H1 (cell line): ENCODE data around the gene PCAT7. TPM values are rescaled to one million over a fixed set of nuclear protein-coding genes. Genes with fewer than 3 reads are reported as not detected.

ENCODE experiments used
- CTCF ChIA-PET: fragments of 300-600 bp; sonication (Branson Sonifier 250); formaldehyde crosslinking; loops from one replicate; lab custom pipeline; 2021; ENCODE audit not compliant: partially characterized antibody; lab: Charles Lee
- POLR2A ChIA-PET: fragments of 300-600 bp; sonication (Branson Sonifier 250); formaldehyde crosslinking; loops from one replicate; lab custom pipeline; 2021; ENCODE audit warnings: inconsistent platforms; ENCODE audit not compliant: partially characterized antibody; lab: Charles Lee
- DNase-seq, 2 experiments: peaks; one replicate each; pipeline versions ENCODE4 v3.0.0 to v3.0.0-alpha.2; 2010 to 2022; ENCODE audit warnings: low spot score in 2 of 2, low read depth in 1 of 2, mixed read lengths in 1 of 2
- FAIRE-seq: peaks from 2 replicates; lab custom pipeline; 2011; peaks lifted over from hg19 to GRCh38; lab: Jason Lieb, UNC
- H2AFZ ChIP-seq: 2 replicates; pipeline ENCODE4 v1.8.1; 2012; ENCODE audit warnings: low read length, inconsistent platforms
- H2AK5ac ChIP-seq: 2 replicates; pipeline ENCODE4 v1.6.1; 2013; ENCODE audit warnings: low read depth, low read length
- H2BK120ac ChIP-seq: replicated peaks from 2 replicates; pipeline ENCODE3; 2013; ENCODE audit warnings: low read depth, low read length, inconsistent platforms
- H2BK12ac ChIP-seq: 2 replicates; pipeline ENCODE4 v1.6.1; 2013; ENCODE audit warnings: low read depth, low read length
- H2BK15ac ChIP-seq: 2 replicates; pipeline ENCODE4 v1.6.1; 2013; ENCODE audit warnings: low read length
- H2BK20ac ChIP-seq: 2 replicates; pipeline ENCODE4 v1.6.1; 2013; ENCODE audit warnings: low read length
- H2BK5ac ChIP-seq: 2 replicates; pipeline ENCODE4 v1.6.1; 2013; ENCODE audit warnings: low read depth, low read length
- H3K14ac ChIP-seq: 2 replicates; pipeline ENCODE4 v1.6.1; 2013; ENCODE audit warnings: inconsistent platforms; ENCODE audit not compliant: insufficient read length
- H3K18ac ChIP-seq: 2 replicates; pipeline ENCODE4 v1.6.1; 2013; ENCODE audit warnings: low read length; ENCODE audit errors: extremely low read depth
- H3K23ac ChIP-seq: 2 replicates; pipeline ENCODE4 v1.6.1; 2013; ENCODE audit warnings: inconsistent platforms; ENCODE audit not compliant: insufficient read length
- H3K23me2 ChIP-seq: 2 replicates; pipeline ENCODE4 v1.6.1; 2013; ENCODE audit warnings: low read depth, low read length
- H3K27ac ChIP-seq: 2 replicates; pipeline ENCODE4 v1.6.1; 2011; ENCODE audit warnings: low read depth, low read length, inconsistent platforms
- H3K27me3 ChIP-seq, 4 experiments: replicated peaks in 1 of 4; 1 replicate in 1 of 4; 2 replicates in 3 of 4; pipeline versions ENCODE4 v1.6.1 to v1.8.1; 2011 to 2013; ENCODE audit warnings: low read length in 3 of 4, mild to moderate bottlenecking in 3 of 4, inconsistent platforms in 2 of 4, mixed read lengths in 2 of 4, moderate library complexity in 1 of 4; ENCODE audit not compliant: control insufficient read depth in 3 of 4, insufficient read depth in 3 of 4; ENCODE audit errors: extremely low read depth in 1 of 4
- H3K36me3 ChIP-seq, 4 experiments: 2 replicates each; pipeline versions ENCODE4 v1.6.1 to v1.8.1; 2011 to 2013; ENCODE audit warnings: mild to moderate bottlenecking in 4 of 4, low read length in 3 of 4, moderate library complexity in 2 of 4, control low read depth in 1 of 4, inconsistent platforms in 1 of 4; ENCODE audit not compliant: insufficient read depth in 4 of 4, control insufficient read depth in 2 of 4
- H3K4ac ChIP-seq: replicated peaks from 2 replicates; pipeline ENCODE3; 2013; ENCODE audit warnings: low read length, low read depth, mixed read lengths, inconsistent platforms; ENCODE audit not compliant: insufficient read length
- H3K4me1 ChIP-seq, 4 experiments: replicated peaks in 1 of 4; 1 replicate in 1 of 4; 2 replicates in 3 of 4; pipeline versions ENCODE4 v1.6.1 to v1.8.1; 2011 to 2013; ENCODE audit warnings: low read length in 3 of 4, inconsistent platforms in 2 of 4, mixed read lengths in 1 of 4; ENCODE audit not compliant: insufficient read depth in 4 of 4, control insufficient read depth in 3 of 4
- H3K4me2 ChIP-seq, 2 experiments: 2 replicates each; pipeline versions ENCODE4 v1.6.1 to v1.8.1; 2011 to 2013; ENCODE audit warnings: low read depth in 2 of 2, low read length in 2 of 2, control low read depth in 1 of 2, inconsistent platforms in 1 of 2, mild to moderate bottlenecking in 1 of 2; ENCODE audit not compliant: insufficient read depth in 1 of 2
- H3K4me3 ChIP-seq, 4 experiments: fragments of 200-600, 300-600 bp in 1 of 4; sonication (generic), shearing (Covaris generic), sonication (Bioruptor Twin) in 1 of 4; 2 replicates each; pipeline versions ENCODE4 v1.5.1 to v1.8.1; 2011 to 2016; ENCODE audit warnings: low read length in 4 of 4, low read depth in 3 of 4, control low read depth in 2 of 4, inconsistent platforms in 2 of 4, mild to moderate bottlenecking in 2 of 4, mixed read lengths in 1 of 4, moderate library complexity in 1 of 4; ENCODE audit not compliant: insufficient read depth in 2 of 4; ENCODE audit errors: extremely low read depth in 1 of 4
- H3K56ac ChIP-seq: replicated peaks from 2 replicates; pipeline ENCODE3; 2013; ENCODE audit warnings: low read depth, mild to moderate bottlenecking, mixed read lengths, low read length, inconsistent platforms; ENCODE audit not compliant: insufficient read length
- H3K79me1 ChIP-seq: 2 replicates; pipeline ENCODE4 v1.6.1; 2013; ENCODE audit warnings: low read depth, low read length, control low read depth
- H3K79me2 ChIP-seq, 2 experiments: 2 replicates each; pipeline versions ENCODE4 v1.6.1 to v1.8.1; 2012 to 2013; ENCODE audit warnings: low read length in 2 of 2, mild to moderate bottlenecking in 2 of 2, inconsistent platforms in 1 of 2; ENCODE audit not compliant: insufficient read depth in 2 of 2, control insufficient read depth in 1 of 2
- H3K9ac ChIP-seq, 4 experiments: replicated peaks in 1 of 4; 1 replicate in 1 of 4; 2 replicates in 3 of 4; pipeline versions ENCODE4 v1.6.1 to v1.8.1; 2011 to 2013; ENCODE audit warnings: low read depth in 3 of 4, low read length in 3 of 4, control low read depth in 2 of 4, mild to moderate bottlenecking in 2 of 4, moderate library complexity in 2 of 4, inconsistent platforms in 1 of 4; ENCODE audit errors: extremely low read depth in 1 of 4
- H3K9me3 ChIP-seq, 2 experiments: 2 replicates each; pipeline versions ENCODE4 v1.6.1 to v1.8.1; 2012 to 2013; ENCODE audit warnings: mild to moderate bottlenecking in 2 of 2, moderate library complexity in 2 of 2, control low read depth in 1 of 2, inconsistent platforms in 1 of 2, low read depth in 1 of 2, low read length in 1 of 2, mixed read lengths in 1 of 2; ENCODE audit not compliant: insufficient read depth in 2 of 2
- H4K20me1 ChIP-seq, 2 experiments: replicated peaks in 1 of 2; 2 replicates each; pipeline versions ENCODE3 to v1.8.1; 2011 to 2013; ENCODE audit warnings: inconsistent platforms in 2 of 2, low read length in 2 of 2, mild to moderate bottlenecking in 1 of 2; ENCODE audit not compliant: insufficient read depth in 2 of 2, control insufficient read depth in 1 of 2
- H4K5ac ChIP-seq: 2 replicates; pipeline ENCODE4 v1.6.1; 2013; ENCODE audit warnings: low read length, low read depth, mixed read lengths, inconsistent platforms; ENCODE audit not compliant: insufficient read length
- H4K8ac ChIP-seq: 2 replicates; pipeline ENCODE4 v1.8.0; 2013; ENCODE audit warnings: mild to moderate bottlenecking, moderate library complexity, low read length, inconsistent platforms; ENCODE audit not compliant: insufficient read depth; ENCODE audit errors: extremely low read depth
- H4K91ac ChIP-seq: replicated peaks from 2 replicates; pipeline ENCODE3; 2013; ENCODE audit warnings: low read length, mixed read lengths, inconsistent platforms; ENCODE audit not compliant: insufficient read length
- ATF3 ChIP-seq: IDR thresholded peaks from 2 replicates; pipeline ENCODE4 v1.6.1; 2011; ENCODE audit warnings: low read depth, mild to moderate bottlenecking, low read length; ENCODE audit not compliant: insufficient read depth
- BRCA1 ChIP-seq: IDR thresholded peaks from 2 replicates; pipeline ENCODE4 v1.6.1; 2012; ENCODE audit warnings: low read depth, low read length, improper control_type of control experiment
- CBX5 ChIP-seq: fragments of 300-800, 300-1000 bp; sonication (generic); IDR thresholded peaks from 2 replicates; pipeline ENCODE4 v1.7.1; 2016; ENCODE audit warnings: antibody characterized with exemption, low read length, low read depth
- CEBPB ChIP-seq: IDR thresholded peaks from 2 replicates; pipeline ENCODE4 v1.6.1; 2012; ENCODE audit warnings: low read depth, low read length
- EGR1 ChIP-seq: IDR thresholded peaks from 2 replicates; pipeline ENCODE4 v1.6.1; 2011; ENCODE audit warnings: low read depth, low read length, borderline replicate concordance
- FOSL1 ChIP-seq: IDR thresholded peaks from 2 replicates; pipeline ENCODE4 v1.6.1; 2011; ENCODE audit warnings: mild to moderate bottlenecking, low read depth, low read length, moderate library complexity; ENCODE audit not compliant: insufficient read depth
- GABPA ChIP-seq: IDR thresholded peaks from 2 replicates; pipeline ENCODE4 v1.6.1; 2011; ENCODE audit warnings: mild to moderate bottlenecking, low read length, moderate library complexity, borderline replicate concordance; ENCODE audit not compliant: insufficient read depth
- JUN ChIP-seq: IDR thresholded peaks from 2 replicates; pipeline ENCODE4 v1.6.1; 2011; ENCODE audit warnings: low read depth, mild to moderate bottlenecking, improper control_type of control experiment, low read length
- RAD21 ChIP-seq, 2 experiments: IDR thresholded peaks in 1 of 2; conservative IDR thresholded peaks in 1 of 2; 2 replicates each; pipeline ENCODE4 v1.6.1; 2011; ENCODE audit warnings: low read depth in 2 of 2, low read length in 2 of 2, improper control_type of control experiment in 1 of 2, inconsistent platforms in 1 of 2, mild to moderate bottlenecking in 1 of 2, moderate library complexity in 1 of 2
- SIRT6 ChIP-seq: IDR thresholded peaks from one replicate; pipeline ENCODE4 v1.7.1; 2012; ENCODE audit warnings: low read length, inconsistent platforms
- SUZ12 ChIP-seq: fragments of 200-600 bp; sonication (generic); IDR thresholded peaks from 2 replicates; pipeline ENCODE4 v1.6.1; 2012; ENCODE audit warnings: mild to moderate bottlenecking, inconsistent platforms, low read length, moderate library complexity, mixed read lengths
- TCF12 ChIP-seq: IDR thresholded peaks from 2 replicates; pipeline ENCODE4 v1.6.1; 2011; ENCODE audit warnings: low read depth, mild to moderate bottlenecking, low read length
- ZNF274 ChIP-seq: IDR thresholded peaks from 2 replicates; pipeline ENCODE4 v1.7.0; 2012; ENCODE audit warnings: low read length, borderline replicate concordance; ENCODE audit errors: extremely low read depth
- WGBS, 2 experiments: shearing (Covaris generic) in 1 of 2; methylation state at CpG; one replicate each; pipeline versions ENCODE4 v1.1.6 to v1.1.7; 2013 to 2015; ENCODE audit warnings: low lambda C conversion rate in 2 of 2, mixed read lengths in 2 of 2, inconsistent platforms in 1 of 2, low coverage in 1 of 2, missing lambda C conversion rate in 1 of 2; ENCODE audit not compliant: insufficient replicate concordance in 2 of 2, insufficient coverage in 1 of 2, insufficient read length in 1 of 2; ENCODE audit errors: extremely low coverage in 1 of 2, missing lambda C conversion rate in 1 of 2; 5-methylcytosine and 5-hydroxymethylcytosine counted together
- polyA plus RNA-seq, 7 experiments: library from polyadenylated mRNA; depleted of rRNA in 3 of 7; stranded (reverse) in 5 of 7; unstranded in 2 of 7; fragments of >200 nt in 5 of 7; fragments of 200-250 nt in 2 of 7; gene quantifications; 1 replicate in 5 of 7; 2 replicates in 1 of 7; 4 replicates in 1 of 7; pipeline versions ENCODE4 v1.2.1 to v1.2.3, GENCODE V29; 2011 to 2013; ENCODE audit warnings: missing spikeins in 2 of 7, mixed read lengths in 2 of 7
- total RNA-seq: library from RNA; stranded (reverse); fragmentation: NEBNext Ultra II Directional; extraction: Animal tissue kit (Norgen Biotek cat#: 25700); gene quantifications from 2 replicates; pipeline ENCODE4 v1.2.1, GENCODE V29; 2021

PCAT7 gene
- total and polyA plus RNA-seq, 2 of the 8 experiments (the other 6 are each of a cell fraction or from before 2014, with no cell fraction given), result 3.2 to 4.1 TPM

- WGBS, 2 experiments, result 86% methylated on average over 7 of the region's 7 CpGs; no CpG with 5 or more reads in 1 of the 2 experiments
- DNase-seq (no peak), FAIRE-seq (no peak)
- TF ChIP-seq CBX5, result no peak
- no peak for TF ChIP-seq EGR1
- no peak for TF ChIP-seq FOSL1
- no peak for TF ChIP-seq GABPA
- no peak for TF ChIP-seq ZNF274
- no peak for TF ChIP-seq TCF12
- TF ChIP-seq SIRT6, result no peak
- no peak for TF ChIP-seq CEBPB
- no peak for TF ChIP-seq ATF3
- TF ChIP-seq RAD21 (IDR thresholded peaks at IDR 0.05 in 1 of 2, conservative IDR thresholded peaks at IDR 0.05 in 1 of 2; ENCODE audit: low read depth in 2 of 2, low read length in 2 of 2), result no peak
- no peak for TF ChIP-seq JUN
- no peak for TF ChIP-seq BRCA1
- no peak for TF ChIP-seq SUZ12
Measured at GRCh38 chr9:94507531-94508258, 47.2 kb upstream of the PCAT7 start.

More at GRCh38 chr9:94507531-94508258, 47.2 kb upstream of the PCAT7 start:
- Histone ChIP-seq H4K91ac (no peak overlapping the region), H3K56ac (no peak overlapping the region), H3K9ac (no peak overlapping the region), H3K79me2 (no peaks in the 10 kb centered on the region), H3K4ac (no peak overlapping the region), H2BK12ac (no peak overlapping the region), H2BK15ac (no peak overlapping the region), H4K8ac (no peak overlapping the region), H3K18ac (no peak overlapping the region), H3K23me2 (no peaks in the 10 kb centered on the region), H2BK120ac (no peak overlapping the region), H2AFZ (no peak overlapping the region), H2AK5ac (no peak overlapping the region), H2BK20ac (no peak overlapping the region), H4K5ac (no peak overlapping the region), H3K27ac (no peak overlapping the region), H3K36me3 (no peaks in the 10 kb centered on the region), H3K14ac (no peak overlapping the region), H3K4me3 (no peak overlapping the region), H3K4me1 (no peaks in the 10 kb centered on the region), H3K4me2 (no peak overlapping the region), H3K79me1 (no peaks in the 10 kb centered on the region), H3K27me3 (no peaks in the 10 kb centered on the region), H2BK5ac (no peak overlapping the region), H3K23ac (no peak overlapping the region), H3K9me3 (no peaks in the 10 kb centered on the region), H4K20me1 (no peaks in the 10 kb centered on the region)
- CTCF ChIA-PET, result no interaction called here
- POLR2A ChIA-PET, result no interaction called here
